Stimulated activated CD4-positive, alpha-beta T cell treated with anti-CD3 and anti-CD28 coated beads, TNF-alpha, amount 100 ng/mL, for 4 hours (primary cell): ENCODE results near the gene NRF1.
"Not testable (repeated sequence)": the region's sequence is repeated elsewhere in the genome, so short reads cannot be mapped to it uniquely, and the experiment has no call there.

ENCODE experiments used
- DNase-seq, 3 experiments: peaks; one replicate each; pipeline ENCODE4 v3.0.0-alpha.2; 2020; ENCODE audit warnings: low read depth in 3 of 3

Gene NRF1

GRCh38 chr7:129781928-129782817 is 170.7 kb downstream of the NRF1 start:
- DNase-seq: no peak

DNA sequence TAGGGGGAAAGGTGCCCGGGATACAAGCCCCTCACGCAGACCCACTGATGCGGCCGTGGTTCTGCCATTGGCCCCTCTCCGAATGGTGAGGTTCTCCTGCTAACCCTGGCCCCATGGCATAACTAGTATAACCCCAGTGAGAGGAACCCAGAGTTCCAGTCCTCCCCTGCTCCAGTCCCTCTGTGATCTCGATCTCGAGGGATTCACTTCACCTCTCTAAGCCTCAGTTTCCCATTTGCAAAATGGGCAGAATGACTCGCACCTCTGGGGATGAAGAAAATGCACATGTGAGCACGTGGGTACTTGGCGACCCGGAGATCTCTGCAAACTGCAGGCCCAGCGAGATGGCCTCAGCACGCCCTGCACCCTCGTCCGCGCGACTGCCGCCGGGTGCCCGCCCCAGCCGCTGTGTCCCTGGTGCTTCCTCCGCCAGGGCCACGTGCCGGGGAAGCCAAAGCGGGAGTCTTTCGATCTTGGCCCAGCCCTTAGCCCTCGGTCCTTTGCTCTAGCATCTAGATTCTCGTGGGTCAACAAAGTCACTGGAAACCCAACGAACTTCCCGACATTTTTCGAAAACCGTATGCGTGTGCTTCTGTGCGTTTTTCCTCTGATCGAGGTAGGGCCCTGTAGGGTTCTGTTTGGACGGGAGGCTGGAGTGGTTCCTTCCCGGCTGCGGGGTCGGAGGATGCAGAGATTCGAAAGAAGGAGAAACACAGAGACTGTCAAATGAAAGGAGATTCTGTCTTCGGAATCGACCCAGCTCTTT is 171.5 kb downstream of the NRF1 start:
- no peak for DNase-seq

DNA sequence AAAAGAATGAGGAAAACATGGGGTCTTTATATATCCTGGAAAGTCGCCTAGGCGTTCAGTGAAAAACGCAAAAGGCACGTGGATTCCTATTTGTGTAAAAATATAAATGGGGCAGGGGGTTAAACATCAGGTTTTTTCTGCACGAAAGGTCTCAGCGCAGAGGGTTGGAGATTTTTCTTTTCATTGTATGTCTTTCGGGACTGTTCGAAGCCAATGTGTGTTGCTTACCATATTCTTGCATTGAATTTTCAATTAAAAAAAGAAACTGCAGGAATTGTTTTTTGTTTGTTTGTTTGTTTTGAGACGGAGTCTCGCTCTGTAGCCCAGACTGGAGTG is 172.0 kb downstream of the NRF1 start:
- DNase-seq: no peak

DNA sequence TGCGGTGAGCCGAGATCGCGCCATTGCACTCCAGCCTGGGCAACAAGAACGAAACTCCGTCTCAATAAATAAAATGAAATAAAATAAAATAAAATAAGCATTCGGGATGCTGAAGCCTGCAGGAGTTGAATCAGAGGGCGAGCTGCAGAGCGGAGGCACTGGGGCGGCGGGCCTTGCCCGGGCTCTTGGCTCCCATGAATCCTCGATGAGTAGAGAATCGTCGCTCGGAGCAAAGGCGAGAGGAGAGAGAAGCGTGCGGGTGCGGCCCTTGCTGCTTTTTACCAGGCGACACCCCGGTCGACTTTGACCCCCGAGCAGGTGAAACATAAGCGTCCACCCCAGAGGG is 172.9 kb downstream of the NRF1 start:
- no peak for DNase-seq

DNA sequence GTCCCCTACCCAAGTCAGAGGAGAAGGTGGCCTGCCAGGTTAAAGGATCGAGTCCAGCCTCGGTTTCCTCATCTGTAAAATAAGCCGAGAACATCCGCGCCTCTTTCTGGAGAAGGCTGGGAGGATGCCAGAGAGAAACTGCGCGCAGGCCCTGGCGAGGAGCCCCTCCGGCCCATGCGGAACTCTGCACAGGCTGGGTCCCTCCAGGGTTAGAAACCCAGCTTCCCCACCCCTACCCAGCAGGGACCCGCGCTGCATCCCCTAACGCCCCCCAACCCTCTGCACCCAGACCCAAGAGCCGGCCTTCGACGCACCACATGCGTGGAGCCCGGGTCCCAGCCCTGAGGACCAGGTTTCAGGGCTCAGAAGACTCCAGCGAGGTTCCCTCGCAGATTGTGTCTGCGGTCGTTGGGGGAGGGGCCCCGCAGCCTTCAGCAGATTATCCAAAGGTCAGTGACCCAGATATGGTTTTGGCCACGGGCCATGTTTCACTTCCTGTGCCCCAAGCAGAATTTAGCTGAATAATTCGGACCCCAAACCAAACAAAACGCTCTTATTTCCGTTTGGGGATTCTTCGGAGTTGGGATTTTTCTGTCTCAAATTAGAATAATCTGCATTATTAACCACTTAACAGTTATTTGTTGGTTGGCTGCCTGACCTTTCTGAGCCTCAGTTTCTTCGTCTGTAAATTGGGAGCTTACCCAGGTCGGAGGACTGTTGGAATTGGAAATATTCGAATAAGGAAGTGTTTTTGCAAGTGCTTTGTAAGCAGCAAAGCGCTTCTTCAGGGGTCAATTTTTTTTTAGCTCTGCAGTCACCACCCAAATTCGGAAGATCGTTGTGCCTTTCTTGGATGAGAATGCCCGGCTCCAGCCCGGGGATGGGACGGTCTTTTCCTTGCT is 173.5 kb downstream of the NRF1 start:
- DNase-seq: no peak

DNA sequence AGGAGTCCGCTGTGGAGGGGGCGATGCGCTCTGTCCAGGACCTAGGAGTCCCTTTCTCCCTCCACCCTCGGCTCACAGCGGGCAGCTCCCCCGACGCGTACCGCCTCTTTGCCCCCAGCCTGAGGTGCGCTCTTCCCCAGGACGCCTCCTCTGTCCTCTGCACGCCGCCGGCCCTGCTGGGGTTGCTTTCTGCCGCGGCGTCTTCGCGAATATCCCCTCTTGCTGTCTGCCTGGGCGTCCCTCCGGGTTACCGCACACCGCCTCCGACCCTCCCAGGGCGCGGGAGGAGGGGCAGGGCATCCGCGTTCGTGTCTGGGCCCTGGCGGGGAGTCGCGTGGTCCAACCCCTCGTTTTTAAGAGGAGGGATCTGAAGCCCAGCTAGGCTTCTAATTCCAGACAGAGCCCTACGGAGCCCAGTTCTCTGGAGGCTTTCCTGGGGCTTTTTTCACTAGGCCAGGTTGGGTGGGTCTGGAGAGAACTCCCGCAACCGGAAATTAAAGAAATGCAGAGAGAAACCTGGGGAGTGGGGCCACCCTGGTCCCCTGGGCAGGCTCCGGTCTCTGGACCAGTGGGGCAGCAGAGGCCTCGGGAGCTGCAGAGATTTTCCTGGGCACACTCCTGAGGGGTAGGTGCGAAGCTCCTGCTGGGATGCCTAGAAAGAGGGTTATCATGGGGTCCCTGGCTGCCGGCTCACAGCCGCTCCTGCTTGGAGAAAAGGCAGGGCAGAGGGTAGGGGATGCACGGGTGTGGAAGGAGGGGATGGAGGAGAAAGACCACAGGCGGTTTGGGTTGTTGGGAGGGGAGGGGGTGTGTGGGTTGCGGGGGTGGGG is 174.4 kb downstream of the NRF1 start:
- no peak for DNase-seq

DNA sequence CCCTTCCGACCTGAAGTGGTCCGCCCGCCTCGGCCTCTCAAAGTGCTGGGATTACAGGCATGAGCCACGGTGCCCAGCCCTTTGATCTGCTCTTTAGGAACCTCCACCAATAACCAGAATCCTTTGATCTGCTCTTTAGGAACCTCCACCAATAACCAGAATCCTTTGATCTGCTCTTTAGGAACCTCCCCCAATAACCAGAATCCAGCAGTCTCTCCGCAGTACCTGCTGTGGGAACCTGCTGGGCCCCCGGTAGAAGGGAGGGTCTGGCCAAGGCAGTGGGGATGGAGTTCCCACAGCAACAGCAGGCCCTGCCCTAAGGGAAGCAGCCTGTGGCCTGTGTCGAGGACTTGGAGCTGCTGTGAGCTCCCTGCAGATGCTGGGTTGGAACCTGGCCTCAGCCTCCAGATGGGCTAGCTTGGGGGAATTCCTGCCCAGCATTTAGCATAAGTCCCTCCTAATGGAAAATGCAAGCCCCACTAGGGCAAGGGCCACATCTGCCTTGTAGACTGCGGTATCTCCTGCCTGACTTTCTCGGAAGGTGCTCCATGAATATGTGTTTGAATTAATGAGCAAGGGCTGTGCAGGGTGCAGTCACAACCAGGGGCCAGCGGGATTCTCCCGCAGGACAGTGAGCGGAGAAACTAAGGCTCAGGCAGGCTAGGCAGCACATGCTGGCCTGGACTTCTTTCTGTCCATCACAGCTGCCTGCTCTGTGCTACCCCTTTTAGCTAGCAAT is 175.5 kb downstream of the NRF1 start:
- no peak for DNase-seq

GRCh38 chr7:129789000-129789399 is 177.5 kb downstream of the NRF1 start:
- DNase-seq: no peak

GRCh38 chr7:129789652-129790051 is 178.1 kb downstream of the NRF1 start:
- DNase-seq: no peak

GRCh38 chr7:129790136-129790535 is 178.6 kb downstream of the NRF1 start:
- DNase-seq: no peak

GRCh38 chr7:129792721-129793120 is 181.2 kb downstream of the NRF1 start:
- DNase-seq: no peak

GRCh38 chr7:129793506-129794310 is 182.2 kb downstream of the NRF1 start:
- DNase-seq: no peak

DNA sequence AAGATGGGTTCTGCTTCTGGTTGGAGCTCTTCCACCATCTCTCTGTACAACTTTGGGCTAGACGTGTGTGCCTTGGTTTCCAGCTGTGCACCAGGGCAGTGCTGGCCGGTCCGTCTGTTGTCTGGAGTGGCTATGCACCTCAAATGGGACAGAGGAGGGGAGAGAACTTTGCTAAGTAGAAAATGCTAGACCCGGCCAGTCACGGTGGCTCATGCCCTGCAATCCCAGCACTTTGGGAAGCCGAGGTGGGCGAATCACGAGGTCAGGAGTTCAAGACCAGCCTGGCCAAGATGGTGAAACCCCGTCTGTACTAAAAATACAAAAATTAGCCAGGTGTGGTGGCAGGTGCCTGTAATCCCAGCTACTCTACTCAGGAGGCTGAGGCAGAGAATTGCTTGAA is 182.9 kb downstream of the NRF1 start:
- DNase-seq: not testable (repeated sequence)

DNA sequence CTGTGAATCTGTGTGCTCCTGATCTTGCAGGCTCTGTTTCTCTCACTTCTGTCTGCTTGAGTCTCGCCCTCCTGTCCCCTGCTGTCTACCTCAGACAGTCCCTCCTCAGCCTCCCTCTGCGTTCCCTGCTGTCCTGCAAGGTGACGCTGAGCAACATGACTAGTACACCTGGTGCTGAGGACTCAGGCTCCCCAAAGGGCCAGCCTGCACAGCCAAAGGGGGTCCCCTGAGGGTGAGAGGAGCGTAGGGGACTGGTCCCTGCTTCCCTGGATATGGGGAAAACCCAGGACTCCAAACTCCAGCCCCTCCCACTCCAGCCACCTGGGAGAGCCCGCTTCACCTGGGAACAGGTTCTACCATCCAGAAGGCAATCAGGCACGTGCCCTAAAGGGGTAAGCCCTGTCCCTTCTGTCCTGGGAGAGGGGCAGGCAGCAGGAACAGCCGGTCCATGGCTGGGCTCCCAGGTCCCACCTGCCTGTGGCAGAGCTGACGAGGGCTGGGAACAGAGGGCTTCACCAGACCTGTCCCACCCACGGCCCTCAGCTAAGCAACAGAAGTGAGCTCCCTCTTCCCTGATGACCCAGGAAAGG is 184.8 kb downstream of the NRF1 start:
- no peak for DNase-seq

- DNase-seq: no peak
These were observed 185.8 kb downstream of the NRF1 start for GRCh38 chr7:129797214-129797789.

GRCh38 chr7:129798616-129799349 is 187.3 kb downstream of the NRF1 start:
- no peak for DNase-seq

GRCh38 chr7:129799350-129799955 is 187.9 kb downstream of the NRF1 start:
- DNase-seq: no peak

GRCh38 chr7:129800901-129801300 is 189.4 kb downstream of the NRF1 start:
- DNase-seq: no peak
